Activated T-helper 17 cell treated with anti-CD3 and anti-CD28 coated beads, Interleukin-2, amount 50 U/mL, for 72 hours (primary cell): ENCODE results near the gene HCFC1R1. TPM values are rescaled to one million over a fixed set of nuclear protein-coding genes. Genes with fewer than 3 reads are reported as not detected.
A peak's percentile ranks its signal among the peaks of the same experiment; 100 is the strongest.
"Not testable (repeated sequence)": the region's sequence is repeated elsewhere in the genome, so short reads cannot be mapped to it uniquely, and the experiment has no call there.

Experiments used
- ATAC-seq: fragments of 150-1000 bp; cut with Tn5 transposase; replicated peaks from 2 replicates; pipeline ENCODE4 v1.10.0; 2021; ENCODE audit warnings: mild to moderate bottlenecking, moderate library complexity
- H3K27ac Mint-ChIP-seq: one replicate; pipeline ENCODE4 v1.8.0; 2022; ENCODE audit warnings: mixed read lengths
- H3K27me3 Mint-ChIP-seq: one replicate; pipeline ENCODE4 v1.8.0; 2022; ENCODE audit warnings: mixed read lengths
- H3K36me3 Mint-ChIP-seq: one replicate; pipeline ENCODE4 v1.8.0; 2022; ENCODE audit warnings: low read depth, mild to moderate bottlenecking, mixed read lengths
- H3K4me1 Mint-ChIP-seq: one replicate; pipeline ENCODE4 v1.8.0; 2022; ENCODE audit warnings: mixed read lengths
- H3K4me3 Mint-ChIP-seq: one replicate; pipeline ENCODE4 v1.8.0; 2022; ENCODE audit warnings: mild to moderate bottlenecking, mixed read lengths
- H3K9me3 Mint-ChIP-seq: one replicate; pipeline ENCODE4 v1.8.0; 2022; ENCODE audit warnings: mixed read lengths
- total RNA-seq, 2 donors: library from RNA; stranded (reverse); gene quantifications; one replicate each; pipeline ENCODE4 v1.2.3, GENCODE V29; 2022

Gene HCFC1R1
- total RNA-seq, 2 donors from 2014 or later = 28.2 to 46.0 TPM

- Mint-ChIP-seq H3K27me3 (no peaks in the 10 kb centered on the region), H3K9me3 (no peaks in the 10 kb centered on the region), H3K4me1 (peaks cover 34% of the 10 kb centered on the region), H3K36me3 (peaks cover 45% of the 10 kb centered on the region), H3K27ac (peak overlapping the region; percentile 92), H3K4me3 (peak overlapping the region; percentile 88)
- ATAC-seq = no peak
Observed at GRCh38 chr16:3060339-3061127, 36.8 kb upstream of the HCFC1R1 start.

GRCh38 chr16:3059723-3060242, 36.0 kb upstream of the HCFC1R1 start:
- no peaks in the 10 kb centered on the region for H3K27me3 Mint-ChIP-seq
- no peaks in the 10 kb centered on the region for H3K9me3 Mint-ChIP-seq
- peak overlapping the region; percentile 92 for H3K27ac Mint-ChIP-seq
- H3K4me1 Mint-ChIP-seq = peaks cover 41% of the 10 kb centered on the region
- no peak for ATAC-seq
- H3K4me3 Mint-ChIP-seq = peak overlapping the region; percentile 88
- peaks cover 46% of the 10 kb centered on the region for H3K36me3 Mint-ChIP-seq

GRCh38 chr16:3059041-3059722, 35.4 kb upstream of the HCFC1R1 start:
- Mint-ChIP-seq H3K27me3 (no peaks in the 10 kb centered on the region), H3K27ac (peak overlapping the region; percentile 92), H3K36me3 (peaks cover 46% of the 10 kb centered on the region), H3K9me3 (no peaks in the 10 kb centered on the region), H3K4me1 (peaks cover 40% of the 10 kb centered on the region), H3K4me3 (peak overlapping the region; percentile 88)
- peak; percentile 90 for ATAC-seq

GRCh38 chr16:3058139-3059030, 34.6 kb upstream of the HCFC1R1 start:
- peak; percentile 47 for ATAC-seq
- Mint-ChIP-seq H3K27me3 (no peaks in the 10 kb centered on the region), H3K27ac (peak overlapping the region; percentile 61), H3K9me3 (no peaks in the 10 kb centered on the region), H3K36me3 (peaks cover 53% of the 10 kb centered on the region), H3K4me3 (peak overlapping the region; percentile 88), H3K4me1 (peaks cover 42% of the 10 kb centered on the region)

- Mint-ChIP-seq H3K27ac (peak overlapping the region; percentile 23), H3K9me3 (no peaks in the 10 kb centered on the region), H3K36me3 (peaks cover 54% of the 10 kb centered on the region), H3K27me3 (no peaks in the 10 kb centered on the region), H3K4me3 (peak overlapping the region; percentile 88), H3K4me1 (peaks cover 42% of the 10 kb centered on the region)
- no peak for ATAC-seq
Observed at GRCh38 chr16:3057181-3058138, 33.7 kb upstream of the HCFC1R1 start.

GRCh38 chr16:3056336-3057180, 32.8 kb upstream of the HCFC1R1 start:
- Mint-ChIP-seq H3K9me3 (no peaks in the 10 kb centered on the region), H3K27me3 (no peaks in the 10 kb centered on the region), H3K4me1 (peaks cover 44% of the 10 kb centered on the region), H3K36me3 (peaks cover 54% of the 10 kb centered on the region), H3K27ac (no peak overlapping the region), H3K4me3 (peak overlapping the region; percentile 88)
- no peak for ATAC-seq

GRCh38 chr16:3055734-3056115, 32.0 kb upstream of the HCFC1R1 start:
- ATAC-seq, H3K27ac Mint-ChIP-seq, H3K9me3 Mint-ChIP-seq, H3K27me3 Mint-ChIP-seq: not testable (repeated sequence)
- Mint-ChIP-seq H3K4me1 (peaks cover 43% of the 10 kb centered on the region), H3K36me3 (peaks cover 54% of the 10 kb centered on the region), H3K4me3 (peak overlapping the region; percentile 88)

- Mint-ChIP-seq H3K27me3 (no peaks in the 10 kb centered on the region), H3K9me3 (no peaks in the 10 kb centered on the region), H3K4me1 (peaks cover 37% of the 10 kb centered on the region), H3K4me3 (peak overlapping the region; percentile 88), H3K27ac (peak overlapping the region; percentile 26), H3K36me3 (peaks cover 54% of the 10 kb centered on the region)
- no peak for ATAC-seq
Observed at GRCh38 chr16:3054965-3055733, 31.4 kb upstream of the HCFC1R1 start.

GRCh38 chr16:3053330-3053710, 29.6 kb upstream of the HCFC1R1 start:
- H3K27ac Mint-ChIP-seq, H3K9me3 Mint-ChIP-seq, H3K27me3 Mint-ChIP-seq, H3K4me3 Mint-ChIP-seq, ATAC-seq: not testable (repeated sequence)
- H3K4me1 Mint-ChIP-seq = peaks cover 31% of the 10 kb centered on the region
- peaks cover 41% of the 10 kb centered on the region for H3K36me3 Mint-ChIP-seq

- H3K36me3 Mint-ChIP-seq = peaks cover 39% of the 10 kb centered on the region
- H3K4me3 Mint-ChIP-seq, H3K27me3 Mint-ChIP-seq, H3K27ac Mint-ChIP-seq, H3K9me3 Mint-ChIP-seq: not testable (repeated sequence)
- ATAC-seq = peak; percentile 69
- H3K4me1 Mint-ChIP-seq = peaks cover 31% of the 10 kb centered on the region
Observed at GRCh38 chr16:3052571-3053329, 29.0 kb upstream of the HCFC1R1 start.

GRCh38 chr16:3051494-3051893, 27.8 kb upstream of the HCFC1R1 start:
- H3K4me1 Mint-ChIP-seq = peaks cover 23% of the 10 kb centered on the region
- no peak overlapping the region for H3K4me3 Mint-ChIP-seq
- peaks cover 27% of the 10 kb centered on the region for H3K36me3 Mint-ChIP-seq
- peak overlapping the region; percentile 36 for H3K27ac Mint-ChIP-seq
- H3K9me3 Mint-ChIP-seq = no peaks in the 10 kb centered on the region
- ATAC-seq = no peak
- peaks cover 4% of the 10 kb centered on the region for H3K27me3 Mint-ChIP-seq

- H3K27ac Mint-ChIP-seq = peak overlapping the region; percentile 36
- peaks cover 4% of the 10 kb centered on the region for H3K27me3 Mint-ChIP-seq
- H3K4me1 Mint-ChIP-seq = peaks cover 23% of the 10 kb centered on the region
- ATAC-seq = no peak
- H3K36me3 Mint-ChIP-seq = peaks cover 24% of the 10 kb centered on the region
- no peaks in the 10 kb centered on the region for H3K9me3 Mint-ChIP-seq
- H3K4me3 Mint-ChIP-seq = no peak overlapping the region
Observed at GRCh38 chr16:3051009-3051408, 27.3 kb upstream of the HCFC1R1 start.
